TTC549 (cell line): ENCODE results near the gene ITGA4.

Experiments used
- FAIRE-seq: peaks from 2 replicates; lab custom pipeline; 2012; peaks lifted over from hg19 to GRCh38; lab: Jason Lieb, UNC

Gene ITGA4

GRCh38 chr2:181458871-181459270, 1.7 kb downstream of the ITGA4 start:
- no peak for FAIRE-seq

GRCh38 chr2:181459621-181460021, 2.4 kb downstream of the ITGA4 start:
- FAIRE-seq = no peak

- no peak for FAIRE-seq
These were observed 4.1 kb downstream of the ITGA4 start for GRCh38 chr2:181461056-181461997.

- FAIRE-seq = no peak
These were observed 4.8 kb downstream of the ITGA4 start for GRCh38 chr2:181462033-181462432.

- no peak for FAIRE-seq
These were observed 6.4 kb downstream of the ITGA4 start for GRCh38 chr2:181463588-181463987.

- FAIRE-seq = no peak
These were observed 7.8 kb downstream of the ITGA4 start for GRCh38 chr2:181464966-181465365.

- no peak for FAIRE-seq
These were observed 8.6 kb downstream of the ITGA4 start for GRCh38 chr2:181465676-181466375.

GRCh38 chr2:181466661-181467576, 9.7 kb downstream of the ITGA4 start:
- FAIRE-seq = no peak

- no peak for FAIRE-seq
These were observed 11.0 kb downstream of the ITGA4 start for GRCh38 chr2:181467966-181468707.

- FAIRE-seq = no peak
These were observed 11.6 kb downstream of the ITGA4 start for GRCh38 chr2:181468811-181469210.

GRCh38 chr2:181471226-181471625, 14.0 kb downstream of the ITGA4 start:
- FAIRE-seq = no peak

GRCh38 chr2:181471783-181472182, 14.6 kb downstream of the ITGA4 start:
- FAIRE-seq = no peak

GRCh38 chr2:181472990-181473389, 15.8 kb downstream of the ITGA4 start:
- no peak for FAIRE-seq

GRCh38 chr2:181474222-181474881, 17.2 kb downstream of the ITGA4 start:
- FAIRE-seq = no peak

GRCh38 chr2:181483211-181483610, 26.0 kb downstream of the ITGA4 start:
- no peak for FAIRE-seq

GRCh38 chr2:181483876-181484275, 26.7 kb downstream of the ITGA4 start:
- no peak for FAIRE-seq

- FAIRE-seq = no peak
These were observed 27.9 kb downstream of the ITGA4 start for GRCh38 chr2:181484851-181485637.

- FAIRE-seq = no peak
These were observed 28.4 kb downstream of the ITGA4 start for GRCh38 chr2:181485638-181485946.

- FAIRE-seq = no peak
These were observed 42.0 kb downstream of the ITGA4 start for GRCh38 chr2:181499231-181499630.

GRCh38 chr2:181500201-181500600, 43.0 kb downstream of the ITGA4 start:
- no peak for FAIRE-seq
